Duodenal mucosa (tissue), 2 donors: ENCODE measurements around the gene P2RY11.
A peak's percentile ranks its signal among the peaks of the same experiment; 100 is the strongest.

ENCODE experiments used
- H3K27ac ChIP-seq: one replicate; pipeline ENCODE4 v1.7.0; 2013; ENCODE audit warnings: low read depth, low read length
- H3K27me3 ChIP-seq, 2 donors: one replicate each; pipeline ENCODE4 v1.7.0; 2013; ENCODE audit warnings: low read length in 2 of 2, control low read depth in 1 of 2; ENCODE audit not compliant: insufficient read depth in 2 of 2, control insufficient read depth in 1 of 2
- H3K36me3 ChIP-seq, 2 donors: one replicate each; pipeline ENCODE4 v1.7.0; 2013; ENCODE audit warnings: low read length in 2 of 2, control low read depth in 1 of 2; ENCODE audit not compliant: insufficient read depth in 2 of 2, control insufficient read depth in 1 of 2
- H3K4me1 ChIP-seq, 2 donors: one replicate each; pipeline ENCODE4 v1.7.0; 2013; ENCODE audit warnings: low read length in 2 of 2, control low read depth in 1 of 2; ENCODE audit not compliant: insufficient read depth in 2 of 2, control insufficient read depth in 1 of 2
- H3K4me3 ChIP-seq, 2 donors: one replicate each; pipeline ENCODE4 v1.7.0; 2013; ENCODE audit warnings: low read length in 2 of 2, low read depth in 1 of 2
- H3K9ac ChIP-seq, 2 donors: one replicate each; pipeline ENCODE4 v1.7.0; 2013; ENCODE audit warnings: low read length in 2 of 2, low read depth in 1 of 2
- H3K9me3 ChIP-seq, 2 donors: one replicate each; pipeline ENCODE4 v1.7.0; 2013; ENCODE audit warnings: low read length in 2 of 2, control low read depth in 1 of 2; ENCODE audit not compliant: control insufficient read depth in 1 of 2

The P2RY11 gene

DNA sequence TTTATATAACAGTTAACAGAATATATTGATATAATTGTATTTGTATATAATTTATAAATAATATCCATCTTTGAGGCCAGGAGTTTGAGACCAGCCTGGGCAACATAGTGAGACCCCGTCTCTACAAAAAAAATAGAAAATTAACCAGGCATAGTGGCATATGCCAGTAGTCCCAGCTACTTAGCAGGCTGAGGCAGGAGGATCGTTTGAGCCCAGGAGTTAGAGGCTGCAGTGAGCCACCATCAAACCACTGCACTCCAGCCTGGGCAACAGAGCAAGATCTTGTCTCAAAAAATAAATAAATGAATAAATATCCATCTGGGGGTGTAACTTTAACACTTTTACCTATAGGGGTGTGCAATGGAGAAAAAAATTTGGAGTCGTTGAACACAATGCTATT lies 26.7 kb upstream of the P2RY11 start:
- Histone ChIP-seq H3K27me3 (no peaks in the 10 kb centered on the region), H3K27ac (no peak overlapping the region), H3K4me3 (no peak overlapping the region), H3K36me3 (peaks cover 5 to 10% of the 10 kb centered on the region in 2 donors), H3K9ac (no peak overlapping the region), H3K9me3 (no peaks in the 10 kb centered on the region), H3K4me1 (peaks cover 4 to 5% of the 10 kb centered on the region in 2 donors)

- Histone ChIP-seq H3K4me1 (peaks cover 4 to 5% of the 10 kb centered on the region in 2 donors), H3K27ac (peak within 1 kb of the TSS; percentile 84), H3K9ac (peak within 1 kb of the TSS; percentile 83 to 88), H3K4me3 (peak within 1 kb of the TSS; percentile 75 to 86), H3K27me3 (no peaks in the 10 kb centered on the region), H3K36me3 (peaks cover 8 to 17% of the 10 kb centered on the region in 2 donors), H3K9me3 (no peaks in the 10 kb centered on the region)
Observed at GRCh38 chr19:10085641-10086590, 25.6 kb upstream of the P2RY11 start, which contains the start of gene SHFL. Gene SHFL, plus strand, starts transcription at chr19:10086317. Its CDS starts 111 bp downstream, at chr19:10086428.

GRCh38 chr19:10086591-10087192 lies 24.8 kb upstream of the P2RY11 start:
- H3K36me3 ChIP-seq: peaks cover 10 to 23% of the 10 kb centered on the region in 2 donors
- H3K27ac ChIP-seq: peak overlapping the region; percentile 84
- H3K4me1 ChIP-seq: peaks cover 4 to 5% of the 10 kb centered on the region in 2 donors
- H3K27me3 ChIP-seq: no peaks in the 10 kb centered on the region
- H3K9me3 ChIP-seq: no peaks in the 10 kb centered on the region
- H3K4me3 ChIP-seq: peak overlapping the region; percentile 75 to 86
- H3K9ac ChIP-seq: peak overlapping the region; percentile 83 to 88

DNA sequence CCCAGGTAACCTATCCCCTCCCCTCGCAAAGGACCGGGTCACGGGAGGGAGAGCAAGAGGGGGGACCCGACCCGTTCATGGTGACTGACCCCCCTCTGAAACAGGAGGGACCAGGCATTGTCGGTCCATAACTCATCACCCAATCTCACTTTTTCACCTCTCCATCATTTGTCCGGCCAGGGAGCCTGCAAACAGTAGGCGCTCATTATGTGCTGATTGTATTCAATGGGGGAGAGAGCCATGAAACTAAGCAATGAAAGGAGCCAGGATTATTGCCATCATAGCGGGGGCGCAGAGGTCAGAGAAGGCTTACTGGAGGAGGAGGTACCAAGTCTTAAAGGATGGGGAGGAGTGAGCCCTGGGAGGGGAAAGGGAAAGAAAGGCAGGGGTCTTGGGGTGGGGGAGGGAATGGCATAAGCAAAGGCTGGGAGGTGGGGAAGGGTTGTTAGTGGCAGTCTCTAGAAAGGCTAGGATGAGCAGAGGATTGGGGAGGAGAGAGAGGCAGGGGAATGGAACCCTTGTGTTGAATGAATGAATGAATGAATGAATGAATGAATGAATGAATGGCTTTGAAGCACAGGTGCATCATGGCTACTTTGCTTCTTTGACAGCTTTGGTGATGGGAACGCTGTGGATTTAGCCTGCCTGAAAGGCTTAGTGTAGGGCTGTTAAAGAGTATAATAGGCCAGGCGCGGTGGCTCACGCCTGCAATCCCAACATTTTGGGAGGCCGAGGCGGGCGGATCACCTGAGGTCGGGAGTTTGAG lies 24.0 kb upstream of the P2RY11 start:
- no peaks in the 10 kb centered on the region for H3K9me3 ChIP-seq
- H3K4me1 ChIP-seq: peaks cover 4 to 5% of the 10 kb centered on the region in 2 donors
- H3K4me3 ChIP-seq: peak overlapping the region; percentile 75 to 86
- no peaks in the 10 kb centered on the region for H3K27me3 ChIP-seq
- H3K36me3 ChIP-seq: peaks cover 10 to 29% of the 10 kb centered on the region in 2 donors
- H3K9ac ChIP-seq: peak overlapping the region in 1 of 2 donors; percentile 88
- no peak overlapping the region for H3K27ac ChIP-seq

DNA sequence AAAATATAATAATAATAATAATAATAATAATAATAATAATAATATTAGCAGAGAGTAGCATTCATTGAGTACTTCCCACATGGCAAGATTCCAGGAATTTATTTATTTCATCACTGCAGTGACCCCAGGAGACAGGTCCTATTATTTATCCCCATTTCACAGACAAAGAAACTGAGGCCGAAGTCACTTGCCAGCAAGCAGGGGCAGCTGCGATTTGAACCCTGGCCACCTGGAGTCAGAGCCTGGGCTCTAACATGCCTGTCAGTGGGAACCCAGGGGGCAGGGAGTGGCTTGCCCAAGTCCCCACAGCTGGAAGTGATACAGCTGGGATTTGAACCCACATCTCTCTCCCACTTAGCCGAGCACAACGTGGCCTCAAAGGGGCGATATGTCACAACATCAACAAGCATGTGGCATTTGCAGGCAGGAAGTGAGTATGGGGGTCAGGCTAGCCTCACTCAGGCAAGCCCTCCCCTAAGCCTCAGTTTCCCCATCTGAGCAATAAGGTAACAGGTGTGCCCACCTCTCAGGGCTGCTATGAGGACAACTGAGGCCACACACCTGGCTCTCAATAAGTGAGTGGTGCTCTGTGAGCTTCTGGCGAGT lies 22.4 kb upstream of the P2RY11 start:
- H3K36me3 ChIP-seq: peaks cover 10 to 39% of the 10 kb centered on the region in 2 donors
- no peak overlapping the region for H3K27ac ChIP-seq
- H3K27me3 ChIP-seq: no peaks in the 10 kb centered on the region
- H3K4me3 ChIP-seq: no peak overlapping the region
- H3K4me1 ChIP-seq: peaks cover 4 to 5% of the 10 kb centered on the region in 2 donors
- H3K9ac ChIP-seq: no peak overlapping the region
- no peaks in the 10 kb centered on the region for H3K9me3 ChIP-seq

DNA sequence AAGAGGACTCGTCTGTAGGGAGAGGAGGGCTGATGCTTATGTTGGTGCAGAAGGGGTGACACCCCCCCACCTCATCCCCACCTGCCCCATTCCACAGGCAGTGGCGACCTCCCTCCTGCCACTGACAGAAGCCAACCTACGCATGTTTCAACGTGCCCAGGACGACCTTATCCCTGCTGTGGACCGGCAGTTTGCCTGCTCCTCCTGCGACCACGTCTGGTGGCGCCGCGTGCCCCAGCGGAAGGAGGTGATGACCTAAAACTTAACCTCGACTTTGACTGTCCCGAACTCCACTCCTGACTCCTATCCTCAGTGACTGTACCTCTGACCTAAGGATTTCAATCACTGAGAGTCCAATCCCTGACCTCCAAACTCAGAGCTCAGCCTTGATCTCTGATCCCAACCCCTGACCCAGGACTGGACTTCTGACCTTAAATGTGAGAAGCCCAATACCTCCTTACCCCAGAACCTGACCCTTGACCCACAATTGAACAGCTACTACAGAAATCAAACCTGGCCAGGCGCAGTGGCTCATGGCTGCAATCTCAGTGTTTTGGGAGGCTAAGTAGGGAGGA lies 21.6 kb upstream of the P2RY11 start:
- H3K4me1 ChIP-seq: peaks cover 4 to 5% of the 10 kb centered on the region in 2 donors
- no peak overlapping the region for H3K9ac ChIP-seq
- H3K9me3 ChIP-seq: no peaks in the 10 kb centered on the region
- H3K4me3 ChIP-seq: no peak overlapping the region
- H3K27me3 ChIP-seq: no peaks in the 10 kb centered on the region
- no peak overlapping the region for H3K27ac ChIP-seq
- peaks cover 10 to 39% of the 10 kb centered on the region in 2 donors for H3K36me3 ChIP-seq

GRCh38 chr19:10091370-10091687 lies 20.2 kb upstream of the P2RY11 start:
- H3K27me3 ChIP-seq: no peaks in the 10 kb centered on the region
- H3K4me3 ChIP-seq: no peak overlapping the region
- H3K27ac ChIP-seq: no peak overlapping the region
- H3K9me3 ChIP-seq: no peaks in the 10 kb centered on the region
- H3K9ac ChIP-seq: no peak overlapping the region
- peaks cover 9 to 11% of the 10 kb centered on the region in 2 donors for H3K4me1 ChIP-seq
- H3K36me3 ChIP-seq: peaks cover 10 to 39% of the 10 kb centered on the region in 2 donors

GRCh38 chr19:10091895-10092641 lies 19.4 kb upstream of the P2RY11 start:
- Histone ChIP-seq H3K36me3 (peaks cover 10 to 39% of the 10 kb centered on the region in 2 donors), H3K27ac (no peak overlapping the region), H3K27me3 (no peaks in the 10 kb centered on the region)

More at GRCh38 chr19:10091895-10092641, 19.4 kb upstream of the P2RY11 start:
- Histone ChIP-seq H3K9me3 (no peaks in the 10 kb centered on the region), H3K4me1 (peaks cover 9 to 15% of the 10 kb centered on the region in 2 donors), H3K9ac (no peak overlapping the region), H3K4me3 (no peak overlapping the region)
